GM18519 (cell line): ENCODE measurements around the gene OTULIN.
A peak's percentile ranks its signal among the peaks of the same experiment; 100 is the strongest.

Experiments used
- ATAC-seq: cut with Tn5 transposase; IDR thresholded peaks from one replicate; pipeline ENCODE4 v1.9.1; 2021; ENCODE audit warnings: mild to moderate bottlenecking, moderate library complexity; ENCODE audit not compliant: unreplicated experiment, low FRiP score

OTULIN gene

GRCh38 chr5:14667770-14668169 lies 3.3 kb downstream of the OTULIN start:
- ATAC-seq: no peak

GRCh38 chr5:14668181-14668591 lies 3.7 kb downstream of the OTULIN start:
- ATAC-seq: no peak

- no peak for ATAC-seq
Observed at GRCh38 chr5:14669415-14669814, 4.9 kb downstream of the OTULIN start.

GRCh38 chr5:14669975-14670374 lies 5.5 kb downstream of the OTULIN start:
- ATAC-seq: no peak

- no peak for ATAC-seq
Observed at GRCh38 chr5:14671414-14671813, 6.9 kb downstream of the OTULIN start.

GRCh38 chr5:14672082-14672481 lies 7.6 kb downstream of the OTULIN start:
- no peak for ATAC-seq

- no peak for ATAC-seq
Observed at GRCh38 chr5:14672484-14673394, 8.2 kb downstream of the OTULIN start.

GRCh38 chr5:14673443-14673842 lies 8.9 kb downstream of the OTULIN start:
- ATAC-seq: no peak

GRCh38 chr5:14674983-14675854 lies 10.7 kb downstream of the OTULIN start:
- peak; percentile 0 for ATAC-seq

- peak; percentile 26 for ATAC-seq
Observed at GRCh38 chr5:14675865-14676300, 11.4 kb downstream of the OTULIN start.

GRCh38 chr5:14676320-14676719 lies 11.8 kb downstream of the OTULIN start:
- peak; percentile 12 for ATAC-seq

- peak; percentile 27 for ATAC-seq
Observed at GRCh38 chr5:14678773-14679334, 14.3 kb downstream of the OTULIN start.

GRCh38 chr5:14679595-14679994 lies 15.1 kb downstream of the OTULIN start:
- no peak for ATAC-seq

- no peak for ATAC-seq
Observed at GRCh38 chr5:14681236-14681752, 16.8 kb downstream of the OTULIN start.

- ATAC-seq: no peak
Observed at GRCh38 chr5:14683906-14684455, 19.5 kb downstream of the OTULIN start.

GRCh38 chr5:14684757-14685156 lies 20.2 kb downstream of the OTULIN start:
- ATAC-seq: no peak

GRCh38 chr5:14685757-14686156 lies 21.2 kb downstream of the OTULIN start:
- peak; percentile 80 for ATAC-seq

- ATAC-seq: no peak
Observed at GRCh38 chr5:14686517-14686916, 22.0 kb downstream of the OTULIN start.

GRCh38 chr5:14687023-14687665 lies 22.6 kb downstream of the OTULIN start:
- no peak for ATAC-seq

- ATAC-seq: no peak
Observed at GRCh38 chr5:14693070-14693469, 28.6 kb downstream of the OTULIN start.
